Liver (tissue), 9 donors: ENCODE results near the gene C1GALT1C1L. TPM values are rescaled to one million over a fixed set of nuclear protein-coding genes. Genes with fewer than 3 reads are reported as not detected.
"Not testable (repeated sequence)": the region's sequence is repeated elsewhere in the genome, so short reads cannot be mapped to it uniquely, and the experiment has no call there.

ENCODE experiments used
- DNase-seq: peaks from one replicate; pipeline ENCODE4 v3.0.0-alpha.2; 2017; ENCODE audit warnings: low spot score
- H3K27ac ChIP-seq, 2 donors: one replicate each; pipeline ENCODE4 v1.7.0; 2013; ENCODE audit warnings: inconsistent platforms in 2 of 2, low read length in 2 of 2, control low read depth in 1 of 2, low read depth in 1 of 2, mild to moderate bottlenecking in 1 of 2
- H3K27me3 ChIP-seq, 4 donors: one replicate each; pipeline versions ENCODE4 v1.6.1 to v1.7.0; 2013; ENCODE audit warnings: low read length in 3 of 4, inconsistent platforms in 1 of 4, mild to moderate bottlenecking in 1 of 4, moderate library complexity in 1 of 4; ENCODE audit not compliant: control insufficient read depth in 4 of 4, insufficient read depth in 4 of 4
- H3K36me3 ChIP-seq, 4 donors: one replicate each; pipeline versions ENCODE4 v1.6.1 to v1.7.0; 2013; ENCODE audit warnings: low read length in 3 of 4, mild to moderate bottlenecking in 3 of 4, low read depth in 1 of 4, moderate library complexity in 1 of 4; ENCODE audit not compliant: control insufficient read depth in 4 of 4, insufficient read depth in 3 of 4
- H3K4me1 ChIP-seq, 4 donors: one replicate each; pipeline versions ENCODE4 v1.6.1 to v1.7.0; 2013; ENCODE audit warnings: low read length in 3 of 4, mild to moderate bottlenecking in 3 of 4, moderate library complexity in 1 of 4; ENCODE audit not compliant: control insufficient read depth in 4 of 4, insufficient read depth in 4 of 4
- H3K4me3 ChIP-seq, 3 donors: one replicate each; pipeline versions ENCODE4 v1.6.1 to v1.7.0; 2013; ENCODE audit warnings: low read length in 3 of 3, control low read depth in 1 of 3, low read depth in 1 of 3, mild to moderate bottlenecking in 1 of 3
- H3K9ac ChIP-seq, 2 donors: one replicate each; pipeline ENCODE4 v1.7.0; 2013; ENCODE audit warnings: low read length in 2 of 2, mild to moderate bottlenecking in 2 of 2, moderate library complexity in 2 of 2, control low read depth in 1 of 2, low read depth in 1 of 2
- H3K9me3 ChIP-seq, 4 donors: one replicate each; pipeline versions ENCODE4 v1.6.1 to v1.7.0; 2013; ENCODE audit warnings: low read length in 3 of 4; ENCODE audit not compliant: control insufficient read depth in 4 of 4
- EGR1 ChIP-seq, 2 donors: IDR thresholded peaks; 2 replicates each; pipeline ENCODE4 v1.6.1; 2016 to 2018; ENCODE audit warnings: antibody characterized with exemption in 2 of 2, low read depth in 2 of 2
- FOXA1 ChIP-seq: IDR thresholded peaks from 2 replicates; pipeline ENCODE4 v1.6.1; 2016; ENCODE audit warnings: antibody characterized with exemption
- HNF4A ChIP-seq, 2 donors: conservative IDR thresholded peaks; 2 replicates each; pipeline ENCODE4 v1.6.1; 2016; ENCODE audit warnings: antibody characterized with exemption in 2 of 2, mild to moderate bottlenecking in 2 of 2
- JUND ChIP-seq, 2 donors: IDR thresholded peaks; 2 replicates each; pipeline ENCODE4 v1.6.1; 2016; ENCODE audit warnings: antibody characterized with exemption in 2 of 2
- NR2F2 ChIP-seq: IDR thresholded peaks from 2 replicates; pipeline ENCODE4 v1.6.1; 2016; ENCODE audit warnings: antibody characterized with exemption
- RXRA ChIP-seq, 2 donors: IDR thresholded peaks; 2 replicates each; pipeline ENCODE4 v1.6.1; 2017 to 2018; ENCODE audit warnings: antibody characterized with exemption in 2 of 2, mild to moderate bottlenecking in 1 of 2
- SP1 ChIP-seq: IDR thresholded peaks from 2 replicates; pipeline ENCODE4 v1.6.1; 2018; ENCODE audit warnings: antibody characterized with exemption, mild to moderate bottlenecking
- TAF1 ChIP-seq: conservative IDR thresholded peaks from 2 replicates; pipeline ENCODE4 v1.6.1; 2016; ENCODE audit warnings: antibody characterized with exemption, mild to moderate bottlenecking
- WGBS: extraction: QIAGEN DNeasy Blood & Tissue Kit; methylation state at CpG from one replicate; pipeline ENCODE4 v1.1.7; 2013; 5-methylcytosine and 5-hydroxymethylcytosine counted together
- polyA plus RNA-seq, 2 donors: library from polyadenylated mRNA; stranded (reverse) in 1 of 2; unstranded in 1 of 2; fragments of 200-250 nt in 1 of 2; fragments of >200 nt in 1 of 2; fragmentation: Nextera tagmentation in 1 of 2; extraction: Ambion mirVana in 1 of 2; gene quantifications; one replicate each; pipeline versions ENCODE4 v1.2.1 to v1.2.3, GENCODE V29; 2013 to 2015
- total RNA-seq, 2 donors: library from RNA; depleted of rRNA; stranded (reverse); fragments of >200 nt; gene quantifications; one replicate each; pipeline ENCODE4 v1.2.3, GENCODE V29; 2014
- TF ChIP-seq, protein P1 (sequence below): IDR thresholded peaks from 2 replicates; pipeline ENCODE4 v1.6.1; 2016; ENCODE audit warnings: antibody characterized with exemption
- TF ChIP-seq, protein P2 (sequence below): IDR thresholded peaks from 2 replicates; pipeline ENCODE4 v1.6.1; 2016; ENCODE audit warnings: antibody characterized with exemption, mild to moderate bottlenecking
- TF ChIP-seq, protein P3 (sequence below): fragments of 150-350 bp; IDR thresholded peaks from 2 replicates; pipeline ENCODE4 v1.5.1; 2017; ENCODE audit warnings: improper control_type of control experiment, low read depth, low read length; ENCODE audit not compliant: missing input control
- TF ChIP-seq, protein P4 (sequence below): IDR thresholded peaks from 2 replicates; pipeline ENCODE4 v1.6.1; 2016; ENCODE audit warnings: antibody characterized with exemption
- donor health status: healthy.
- donor health status: healthy.
- donor health status: healthy.
- donor health status: healthy.
- donor health status: healthy.

C1GALT1C1L gene
- total and polyA plus RNA-seq, 4 donors, result 0.07 to 0.33 (median 0.17) TPM; not detected in 1

DNA sequence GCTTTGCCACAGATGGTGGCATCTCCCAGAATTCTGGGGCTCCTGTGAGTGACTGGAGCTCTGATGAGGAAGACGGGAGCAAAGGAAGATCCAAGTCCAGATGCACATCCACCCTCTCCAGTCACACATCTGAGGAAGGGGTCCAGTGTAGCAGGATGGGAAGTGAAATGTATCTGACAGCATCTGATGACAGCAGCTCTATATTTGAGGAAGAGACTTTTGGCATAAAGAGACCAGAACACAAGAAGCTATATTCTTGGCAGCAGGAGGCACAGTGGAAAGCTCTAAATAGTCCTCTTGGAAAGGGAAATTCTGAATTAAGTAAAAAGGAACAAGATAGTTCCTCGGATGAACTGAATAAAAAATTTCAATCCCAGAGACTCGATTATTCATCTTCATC lies 23.5 kb upstream of the C1GALT1C1L start:
- H3K9ac ChIP-seq, result no peak overlapping the region
- H3K27ac ChIP-seq, result no peak overlapping the region
- no peaks in the 10 kb centered on the region for H3K36me3 ChIP-seq
- DNase-seq, result no peak
- no peaks in the 10 kb centered on the region for H3K9me3 ChIP-seq
- H3K4me1 ChIP-seq, result no peaks in the 10 kb centered on the region
- peaks cover 0 to 7% (median 0%) of the 10 kb centered on the region in 4 donors for H3K27me3 ChIP-seq
- H3K4me3 ChIP-seq, result no peak overlapping the region
- TF ChIP-seq, protein P1, sequence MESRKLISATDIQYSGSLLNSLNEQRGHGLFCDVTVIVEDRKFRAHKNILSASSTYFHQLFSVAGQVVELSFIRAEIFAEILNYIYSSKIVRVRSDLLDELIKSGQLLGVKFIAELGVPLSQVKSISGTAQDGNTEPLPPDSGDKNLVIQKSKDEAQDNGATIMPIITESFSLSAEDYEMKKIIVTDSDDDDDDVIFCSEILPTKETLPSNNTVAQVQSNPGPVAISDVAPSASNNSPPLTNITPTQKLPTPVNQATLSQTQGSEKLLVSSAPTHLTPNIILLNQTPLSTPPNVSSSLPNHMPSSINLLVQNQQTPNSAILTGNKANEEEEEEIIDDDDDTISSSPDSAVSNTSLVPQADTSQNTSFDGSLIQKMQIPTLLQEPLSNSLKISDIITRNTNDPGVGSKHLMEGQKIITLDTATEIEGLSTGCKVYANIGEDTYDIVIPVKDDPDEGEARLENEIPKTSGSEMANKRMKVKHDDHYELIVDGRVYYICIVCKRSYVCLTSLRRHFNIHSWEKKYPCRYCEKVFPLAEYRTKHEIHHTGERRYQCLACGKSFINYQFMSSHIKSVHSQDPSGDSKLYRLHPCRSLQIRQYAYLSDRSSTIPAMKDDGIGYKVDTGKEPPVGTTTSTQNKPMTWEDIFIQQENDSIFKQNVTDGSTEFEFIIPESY, result no peak
- no peak for TF ChIP-seq JUND (IDR thresholded peaks at IDR 0.05)
- no peak for TF ChIP-seq RXRA (IDR thresholded peaks at IDR 0.05)
- TF ChIP-seq FOXA1, result no peak
- WGBS, result 77% methylated on average over 3 of the region's 3 CpGs

DNA sequence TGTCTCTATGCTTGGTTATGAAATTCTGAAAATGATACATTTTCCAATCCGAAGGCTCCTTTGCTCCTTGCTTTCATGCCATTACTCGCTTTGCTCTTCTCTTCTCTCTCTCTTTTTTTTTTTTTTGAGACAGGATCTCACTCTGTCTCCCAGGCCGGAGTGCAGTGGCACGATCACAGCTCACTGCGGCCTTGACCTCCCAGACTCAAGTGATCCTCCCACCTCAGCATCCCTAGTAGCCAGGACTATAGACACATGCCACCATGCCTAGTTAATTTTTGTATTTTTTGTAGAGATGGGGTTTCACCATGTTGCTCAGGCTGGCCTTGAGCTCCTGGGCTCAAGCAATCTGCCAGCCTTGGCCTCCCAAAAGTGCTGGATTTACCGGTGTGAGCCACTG lies 21.9 kb upstream of the C1GALT1C1L start:
- not testable (repeated sequence) for H3K27ac ChIP-seq, H3K4me1 ChIP-seq, DNase-seq, H3K36me3 ChIP-seq, H3K9me3 ChIP-seq, H3K4me3 ChIP-seq, H3K9ac ChIP-seq, H3K27me3 ChIP-seq
- WGBS, result 84% methylated on average over 6 of the region's 6 CpGs

DNA sequence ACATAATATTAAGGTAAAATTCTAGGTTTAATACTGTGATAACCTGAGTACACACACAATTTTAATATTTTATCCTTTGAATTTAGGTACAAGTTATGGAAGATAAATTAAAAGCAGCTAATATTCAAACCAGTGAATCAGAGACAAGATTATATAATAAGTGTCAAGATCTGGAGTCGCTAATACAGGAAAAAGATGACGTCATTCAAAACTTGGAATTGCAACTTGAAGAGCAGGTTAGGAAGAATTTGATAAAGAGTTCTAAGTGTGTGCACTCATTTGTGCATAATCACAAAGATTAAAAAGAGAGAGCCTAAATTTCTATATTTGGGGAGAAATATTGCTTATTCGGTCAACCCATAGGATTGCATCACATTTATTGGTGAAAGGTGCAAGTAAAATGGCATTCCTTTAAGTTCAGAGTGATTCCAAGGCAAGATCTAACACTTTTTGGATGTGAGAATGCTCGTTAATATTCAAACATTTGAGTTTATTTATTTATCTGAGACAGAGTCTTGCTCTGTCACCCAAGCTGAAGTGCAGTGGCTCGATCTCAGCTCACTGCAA lies 16.3 kb upstream of the C1GALT1C1L start:
- 89% methylated on average over 5 of the region's 5 CpGs for WGBS
- Histone ChIP-seq H3K27me3 (peaks cover 0 to 2% (median 0%) of the 10 kb centered on the region in 4 donors), H3K36me3 (no peaks in the 10 kb centered on the region), H3K27ac (no peak overlapping the region), H3K9me3 (no peaks in the 10 kb centered on the region), H3K4me1 (no peaks in the 10 kb centered on the region), H3K9ac (no peak overlapping the region), H3K4me3 (no peak overlapping the region)
- DNase-seq, result no peak
- TF ChIP-seq, protein P2, sequence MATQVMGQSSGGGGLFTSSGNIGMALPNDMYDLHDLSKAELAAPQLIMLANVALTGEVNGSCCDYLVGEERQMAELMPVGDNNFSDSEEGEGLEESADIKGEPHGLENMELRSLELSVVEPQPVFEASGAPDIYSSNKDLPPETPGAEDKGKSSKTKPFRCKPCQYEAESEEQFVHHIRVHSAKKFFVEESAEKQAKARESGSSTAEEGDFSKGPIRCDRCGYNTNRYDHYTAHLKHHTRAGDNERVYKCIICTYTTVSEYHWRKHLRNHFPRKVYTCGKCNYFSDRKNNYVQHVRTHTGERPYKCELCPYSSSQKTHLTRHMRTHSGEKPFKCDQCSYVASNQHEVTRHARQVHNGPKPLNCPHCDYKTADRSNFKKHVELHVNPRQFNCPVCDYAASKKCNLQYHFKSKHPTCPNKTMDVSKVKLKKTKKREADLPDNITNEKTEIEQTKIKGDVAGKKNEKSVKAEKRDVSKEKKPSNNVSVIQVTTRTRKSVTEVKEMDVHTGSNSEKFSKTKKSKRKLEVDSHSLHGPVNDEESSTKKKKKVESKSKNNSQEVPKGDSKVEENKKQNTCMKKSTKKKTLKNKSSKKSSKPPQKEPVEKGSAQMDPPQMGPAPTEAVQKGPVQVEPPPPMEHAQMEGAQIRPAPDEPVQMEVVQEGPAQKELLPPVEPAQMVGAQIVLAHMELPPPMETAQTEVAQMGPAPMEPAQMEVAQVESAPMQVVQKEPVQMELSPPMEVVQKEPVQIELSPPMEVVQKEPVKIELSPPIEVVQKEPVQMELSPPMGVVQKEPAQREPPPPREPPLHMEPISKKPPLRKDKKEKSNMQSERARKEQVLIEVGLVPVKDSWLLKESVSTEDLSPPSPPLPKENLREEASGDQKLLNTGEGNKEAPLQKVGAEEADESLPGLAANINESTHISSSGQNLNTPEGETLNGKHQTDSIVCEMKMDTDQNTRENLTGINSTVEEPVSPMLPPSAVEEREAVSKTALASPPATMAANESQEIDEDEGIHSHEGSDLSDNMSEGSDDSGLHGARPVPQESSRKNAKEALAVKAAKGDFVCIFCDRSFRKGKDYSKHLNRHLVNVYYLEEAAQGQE, result no peak
- TF ChIP-seq EGR1 (IDR thresholded peaks at IDR 0.05; ENCODE audit: low read depth in 2 of 2), result no peak
- no peak for TF ChIP-seq JUND (IDR thresholded peaks at IDR 0.05)
- no peak for TF ChIP-seq TAF1
- no peak for TF ChIP-seq NR2F2
- TF ChIP-seq FOXA1, result no peak
- no peak for TF ChIP-seq RXRA (IDR thresholded peaks at IDR 0.05)
- TF ChIP-seq, protein P3, sequence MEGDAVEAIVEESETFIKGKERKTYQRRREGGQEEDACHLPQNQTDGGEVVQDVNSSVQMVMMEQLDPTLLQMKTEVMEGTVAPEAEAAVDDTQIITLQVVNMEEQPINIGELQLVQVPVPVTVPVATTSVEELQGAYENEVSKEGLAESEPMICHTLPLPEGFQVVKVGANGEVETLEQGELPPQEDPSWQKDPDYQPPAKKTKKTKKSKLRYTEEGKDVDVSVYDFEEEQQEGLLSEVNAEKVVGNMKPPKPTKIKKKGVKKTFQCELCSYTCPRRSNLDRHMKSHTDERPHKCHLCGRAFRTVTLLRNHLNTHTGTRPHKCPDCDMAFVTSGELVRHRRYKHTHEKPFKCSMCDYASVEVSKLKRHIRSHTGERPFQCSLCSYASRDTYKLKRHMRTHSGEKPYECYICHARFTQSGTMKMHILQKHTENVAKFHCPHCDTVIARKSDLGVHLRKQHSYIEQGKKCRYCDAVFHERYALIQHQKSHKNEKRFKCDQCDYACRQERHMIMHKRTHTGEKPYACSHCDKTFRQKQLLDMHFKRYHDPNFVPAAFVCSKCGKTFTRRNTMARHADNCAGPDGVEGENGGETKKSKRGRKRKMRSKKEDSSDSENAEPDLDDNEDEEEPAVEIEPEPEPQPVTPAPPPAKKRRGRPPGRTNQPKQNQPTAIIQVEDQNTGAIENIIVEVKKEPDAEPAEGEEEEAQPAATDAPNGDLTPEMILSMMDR, result no peak
- TF ChIP-seq, protein P4, sequence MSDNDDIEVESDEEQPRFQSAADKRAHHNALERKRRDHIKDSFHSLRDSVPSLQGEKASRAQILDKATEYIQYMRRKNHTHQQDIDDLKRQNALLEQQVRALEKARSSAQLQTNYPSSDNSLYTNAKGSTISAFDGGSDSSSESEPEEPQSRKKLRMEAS, result no peak
- no peak for TF ChIP-seq HNF4A (conservative IDR thresholded peaks at IDR 0.05)
- no peak for TF ChIP-seq SP1
